ENCODE results near the gene LDHA.
"Not testable (repeated sequence)": the region's sequence is repeated elsewhere in the genome, so short reads cannot be mapped to it uniquely, and the experiment has no call there.

LDHA gene

DNA sequence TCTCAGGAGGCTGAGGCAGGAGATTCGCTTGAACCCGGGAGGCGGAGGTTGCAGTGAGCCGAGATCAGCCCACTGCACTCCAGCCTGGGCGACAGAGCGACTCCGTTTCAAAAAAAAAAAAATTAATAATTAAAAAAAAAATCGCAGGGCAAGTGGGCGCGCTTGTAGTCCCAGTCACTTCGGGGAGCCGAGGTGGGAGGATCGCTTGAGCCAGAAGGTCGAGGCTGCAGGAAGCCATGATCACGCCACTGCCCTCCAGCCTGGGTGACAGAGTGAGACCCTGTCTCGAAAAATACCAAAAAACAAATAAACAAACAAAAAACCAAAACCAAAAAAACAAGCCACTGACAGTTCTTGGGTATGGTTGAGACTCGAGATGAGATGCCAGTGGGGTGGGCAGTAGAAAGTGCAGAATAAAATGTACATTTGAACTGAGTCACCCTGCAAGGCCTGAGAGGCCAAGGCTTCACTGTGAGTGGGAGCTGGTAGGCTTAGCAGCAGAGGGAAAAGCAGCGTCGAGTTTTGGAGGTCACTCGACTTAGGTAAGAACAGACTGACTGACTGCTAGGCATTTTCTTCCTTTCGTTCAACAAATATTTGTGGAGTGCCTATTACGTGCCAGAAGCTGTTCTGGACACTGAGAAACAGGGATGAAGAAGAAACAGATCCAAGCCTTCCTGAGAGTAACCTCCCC lies 635 bp upstream of the LDHA start:
- in situ Hi-C loops (cut with MboI; ENCODE audit: low sequenced_read_pairs), result no loop called here

DNA sequence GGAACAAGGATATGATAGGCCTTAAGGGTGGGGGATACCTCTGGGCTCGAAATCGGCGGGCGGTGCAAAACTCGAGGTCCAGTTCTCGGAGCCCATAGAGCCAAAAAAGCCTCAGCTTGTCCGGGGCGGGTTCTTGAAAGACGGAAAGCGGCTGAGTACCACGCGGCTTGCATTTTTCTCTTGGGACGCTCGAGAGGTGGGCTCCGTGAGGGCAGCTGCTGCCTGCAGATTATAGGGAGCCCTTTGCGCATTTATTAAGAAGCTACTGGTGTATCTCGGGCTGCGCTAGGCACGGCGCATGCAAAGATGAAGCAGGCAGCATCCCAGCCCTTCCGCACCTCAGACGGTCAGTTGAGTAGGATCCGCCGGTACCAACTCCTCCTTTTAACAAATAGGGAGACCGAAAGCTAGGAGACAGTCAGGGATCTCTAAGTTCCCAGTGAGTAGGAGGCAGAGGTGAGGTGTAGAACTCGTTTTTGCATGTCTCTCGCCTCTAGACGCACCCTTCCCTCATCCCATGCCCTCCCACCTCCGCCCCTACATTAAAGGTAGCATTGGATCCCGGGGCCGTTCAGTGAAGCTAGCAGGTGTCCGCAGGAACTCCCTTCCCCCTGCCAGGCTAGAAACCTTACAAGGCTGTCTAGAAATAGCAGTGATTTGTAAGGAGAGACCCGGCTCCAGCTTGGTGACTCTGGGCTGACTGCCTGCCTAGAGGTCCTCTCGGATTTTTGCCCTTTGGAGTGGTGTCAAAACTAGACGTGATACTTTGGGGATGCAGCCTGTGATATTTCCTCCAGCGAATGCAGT lies 768 bp downstream of the LDHA start:
- in situ Hi-C loops (cut with MboI; ENCODE audit: low sequenced_read_pairs), result no loop called here

DNA sequence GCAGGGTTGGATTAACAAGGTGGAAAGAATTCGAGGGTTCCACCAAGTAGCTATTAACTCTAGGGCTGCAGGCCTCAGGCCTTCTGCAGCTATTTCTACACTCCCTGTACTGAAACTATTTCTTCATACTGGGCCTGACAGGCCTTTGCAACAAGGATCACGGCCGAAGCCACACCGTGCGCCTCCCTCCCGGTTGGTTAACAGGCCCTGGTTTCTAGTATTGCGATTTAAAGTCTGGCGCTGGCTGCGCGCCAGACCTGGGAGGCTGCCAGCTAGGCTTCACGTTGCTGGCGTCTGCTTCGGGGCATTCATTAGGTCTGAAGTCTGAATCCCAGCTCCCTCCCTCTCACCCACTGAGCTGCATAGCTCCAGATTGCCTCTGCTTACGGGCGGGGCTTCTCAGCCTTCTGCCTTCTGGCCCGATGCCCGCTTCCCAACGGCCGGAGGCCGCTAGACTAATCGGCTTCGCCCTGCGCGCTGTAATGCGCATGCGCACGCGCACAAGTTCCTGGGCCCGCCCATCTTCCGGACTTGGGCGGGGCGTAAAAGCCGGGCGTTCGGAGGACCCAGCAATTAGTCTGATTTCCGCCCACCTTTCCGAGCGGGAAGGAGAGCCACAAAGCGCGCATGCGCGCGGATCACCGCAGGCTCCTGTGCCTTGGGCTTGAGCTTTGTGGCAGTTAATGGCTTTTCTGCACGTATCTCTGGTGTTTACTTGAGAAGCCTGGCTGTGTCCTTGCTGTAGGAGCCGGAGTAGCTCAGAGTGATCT lies 1.6 kb downstream of the LDHA start:
- in situ Hi-C loops (cut with MboI; ENCODE audit: low sequenced_read_pairs), result no loop called here

DNA sequence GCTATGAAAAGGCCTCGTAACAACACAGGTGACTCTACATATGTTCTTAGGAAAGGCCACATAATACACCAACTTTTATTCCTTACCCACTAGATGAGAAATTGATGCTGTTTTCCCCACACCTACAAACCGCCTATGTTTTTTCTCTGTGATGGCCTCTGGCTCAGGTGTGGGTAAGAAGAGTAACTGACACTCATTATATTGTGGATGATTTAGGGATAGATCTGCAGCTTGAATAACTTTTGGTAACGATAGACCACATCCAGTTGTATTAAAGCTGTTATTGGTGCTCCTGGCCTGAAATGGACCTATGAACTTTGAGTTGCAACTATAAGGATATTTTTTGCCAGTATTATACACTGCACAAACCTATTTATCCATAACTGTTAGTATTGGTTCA lies 3.6 kb downstream of the LDHA start:
- in situ Hi-C loops (cut with MboI; ENCODE audit: low sequenced_read_pairs), result no loop called here

DNA sequence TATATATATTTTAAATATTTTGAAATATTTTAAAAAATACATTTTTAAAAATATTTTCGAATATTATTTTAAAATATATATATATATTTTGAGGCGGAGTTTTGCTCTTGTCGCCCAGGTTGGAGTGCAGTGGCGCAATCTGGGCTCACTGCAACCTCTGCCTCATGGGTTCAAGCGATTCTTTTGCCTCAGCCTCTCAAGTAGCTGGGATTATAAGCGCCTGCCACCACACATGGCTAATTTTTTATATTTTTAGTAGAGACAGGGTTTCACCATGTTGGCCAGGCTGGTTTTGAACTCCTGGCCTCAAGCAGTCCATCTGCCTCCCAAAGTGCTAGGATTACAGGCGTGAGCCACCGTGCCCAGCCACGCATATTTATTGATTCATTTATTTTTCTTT lies 6.7 kb downstream of the LDHA start:
- in situ Hi-C loops (cut with MboI; ENCODE audit: low sequenced_read_pairs), result not testable (repeated sequence)

DNA sequence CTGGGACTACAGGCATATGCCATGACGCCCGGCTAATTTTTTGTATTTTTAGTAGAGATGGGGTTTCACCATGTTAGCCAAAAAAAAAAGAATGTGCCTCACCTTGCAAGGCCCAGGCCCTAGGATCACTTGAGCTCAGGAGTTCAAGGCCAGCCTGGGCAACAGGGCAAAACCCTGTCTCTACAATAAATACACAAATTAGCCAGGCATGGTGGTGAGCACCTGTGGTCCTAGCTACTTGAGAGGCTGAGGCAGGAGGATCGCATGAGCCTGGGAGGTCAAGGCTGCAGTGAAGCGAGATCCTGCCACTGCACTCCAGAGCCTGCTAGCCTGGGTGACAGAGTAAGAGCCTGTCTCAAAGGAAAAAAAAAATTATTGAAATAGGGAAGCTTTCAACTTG lies 9.7 kb downstream of the LDHA start:
- in situ Hi-C loops (cut with MboI; ENCODE audit: low sequenced_read_pairs), result no loop called here

DNA sequence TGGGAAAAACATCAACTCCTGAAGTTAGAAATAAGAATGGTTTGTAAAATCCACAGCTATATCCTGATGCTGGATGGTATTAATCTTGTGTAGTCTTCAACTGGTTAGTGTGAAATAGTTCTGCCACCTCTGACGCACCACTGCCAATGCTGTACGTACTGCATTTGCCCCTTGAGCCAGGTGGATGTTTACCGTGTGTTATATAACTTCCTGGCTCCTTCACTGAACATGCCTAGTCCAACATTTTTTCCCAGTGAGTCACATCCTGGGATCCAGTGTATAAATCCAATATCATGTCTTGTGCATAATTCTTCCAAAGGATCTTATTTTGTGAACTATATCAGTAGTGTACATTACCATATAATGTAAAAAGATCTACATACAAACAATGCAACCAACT lies 13.0 kb downstream of the LDHA start:
- in situ Hi-C loops (cut with MboI; ENCODE audit: low sequenced_read_pairs), result not testable (repeated sequence)

DNA sequence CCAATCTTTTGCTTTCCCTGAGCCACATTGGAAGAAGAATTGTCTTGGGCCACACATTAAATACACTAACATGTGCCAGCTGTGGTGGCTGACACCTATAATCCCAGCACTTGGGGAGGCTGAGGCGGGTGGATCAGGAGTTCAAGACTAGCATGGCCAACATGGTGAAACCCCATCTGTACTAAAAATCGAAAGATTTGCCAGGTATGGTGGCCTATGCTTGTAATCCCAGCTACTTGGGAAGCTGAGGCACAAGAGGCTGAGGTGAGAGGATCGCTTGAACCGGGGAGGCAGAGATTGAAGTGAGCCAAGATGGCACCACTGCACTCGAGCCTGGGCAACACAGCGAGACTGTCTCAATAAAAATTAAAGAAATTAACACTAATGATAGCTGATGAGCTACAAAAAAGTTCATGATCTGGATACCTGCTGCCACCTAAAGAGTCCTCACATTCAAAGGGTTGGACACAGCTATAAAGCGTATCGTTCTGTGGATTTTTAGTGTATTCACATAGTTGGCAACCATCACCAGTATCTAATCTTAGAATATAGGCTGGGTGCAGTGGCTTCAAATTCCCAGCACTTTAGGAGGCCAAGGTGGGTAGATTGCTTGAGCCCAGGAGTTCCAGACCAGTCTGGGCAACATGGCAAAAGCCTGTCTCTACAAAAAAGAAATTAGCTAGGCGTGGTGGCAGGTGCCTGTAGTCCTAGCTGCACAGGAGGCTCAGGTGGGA lies 14.4 kb downstream of the LDHA start:
- in situ Hi-C loops (cut with MboI; ENCODE audit: low sequenced_read_pairs), result no loop called here

DNA sequence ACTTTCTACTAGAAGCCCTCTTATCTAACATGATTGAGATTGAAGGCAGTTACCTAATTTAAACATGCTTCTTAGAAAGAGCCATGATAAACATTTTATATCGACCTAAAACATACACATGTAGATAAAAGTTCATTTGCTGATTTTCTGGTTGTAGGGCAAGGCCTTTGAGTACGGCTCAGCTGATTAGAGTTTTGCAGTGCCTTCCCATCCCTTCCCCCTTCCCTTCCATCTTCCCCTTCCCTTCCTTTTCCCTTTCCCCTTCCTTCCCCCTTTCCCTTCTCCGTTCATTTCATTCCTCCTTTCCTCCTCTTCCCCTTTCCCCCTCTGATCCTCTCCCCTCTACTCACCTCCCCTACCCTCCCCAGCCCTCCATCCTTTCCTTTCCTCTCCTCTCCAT lies 22.1 kb downstream of the LDHA start:
- in situ Hi-C loops (cut with MboI; ENCODE audit: low sequenced_read_pairs), result no loop called here

DNA sequence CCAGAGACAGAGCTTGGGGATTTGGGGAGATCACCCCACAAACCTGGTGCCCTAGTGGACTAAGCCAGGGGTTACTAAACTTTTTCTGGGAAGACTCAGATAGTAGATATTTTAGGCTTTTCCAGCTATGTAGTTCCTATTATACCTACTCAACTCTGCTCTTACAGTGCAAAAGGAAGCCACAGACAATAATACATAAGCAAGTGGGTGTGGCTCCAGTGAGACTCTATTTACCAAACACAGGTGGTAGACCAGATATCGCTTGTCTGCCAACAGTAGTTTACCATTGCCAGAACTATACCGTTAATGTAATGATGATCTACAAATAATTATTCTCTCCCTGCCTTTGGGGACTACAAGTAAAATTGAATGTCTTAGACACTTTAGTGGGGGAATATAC lies 24.7 kb downstream of the LDHA start:
- in situ Hi-C loops (cut with MboI; ENCODE audit: low sequenced_read_pairs), result no loop called here

DNA sequence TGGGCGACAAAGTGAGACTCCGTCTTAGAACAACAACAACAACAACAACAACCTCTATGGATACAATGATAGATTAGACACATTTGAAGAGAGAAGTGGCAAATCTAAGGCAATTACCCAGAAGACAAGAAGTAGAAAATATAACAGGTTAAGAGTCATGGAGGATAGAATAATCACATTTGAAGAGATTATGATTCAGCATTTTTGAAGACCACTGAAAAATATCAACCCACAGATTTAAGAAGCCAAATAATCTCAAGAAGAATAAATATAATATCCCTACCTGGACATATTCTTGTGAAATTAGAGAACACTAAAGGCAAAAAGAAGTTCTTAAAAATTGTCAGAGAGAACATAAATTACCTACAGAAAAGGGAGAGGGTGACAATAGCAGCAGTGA lies 25.7 kb downstream of the LDHA start:
- in situ Hi-C loops (cut with MboI; ENCODE audit: low sequenced_read_pairs), result no loop called here

DNA sequence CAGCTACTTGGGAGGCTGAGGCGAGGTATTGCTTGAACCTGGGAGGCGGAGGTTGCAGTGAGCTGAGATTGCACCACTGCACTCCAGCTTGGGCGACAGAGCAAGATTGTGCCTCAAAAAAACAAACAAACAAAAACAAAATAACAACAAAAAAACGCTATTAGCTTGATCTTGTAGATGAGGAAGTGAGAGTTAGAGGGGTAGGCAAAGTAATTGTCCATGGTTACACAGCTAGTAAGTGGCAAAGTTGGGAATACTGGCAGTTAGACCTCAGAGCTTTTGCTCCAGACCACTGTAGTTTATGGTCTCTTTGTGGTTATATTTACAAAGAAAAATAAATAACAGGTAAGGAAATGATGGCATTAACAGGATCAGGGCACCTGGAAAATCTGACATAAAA lies 32.9 kb downstream of the LDHA start:
- in situ Hi-C loops (cut with MboI; ENCODE audit: low sequenced_read_pairs), result no loop called here

DNA sequence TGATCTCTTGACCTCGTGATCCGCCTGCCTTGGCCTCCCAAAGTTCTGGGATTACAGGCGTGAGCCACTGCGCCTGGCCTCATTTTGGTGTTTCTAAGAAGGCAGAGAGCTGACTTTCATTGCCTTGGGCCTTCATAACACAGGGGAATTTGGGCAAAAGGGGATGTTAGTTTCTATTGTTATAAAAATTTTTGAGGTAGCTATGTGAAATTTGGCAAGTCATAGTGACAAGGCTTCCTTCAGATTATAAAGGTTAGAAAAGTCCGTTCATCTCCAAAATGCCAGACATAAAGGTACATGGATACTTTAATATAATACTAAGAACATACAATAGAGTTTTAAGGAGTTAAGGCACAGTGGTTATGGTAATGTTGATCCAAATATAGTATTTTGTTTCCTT lies 35.0 kb downstream of the LDHA start:
- in situ Hi-C loops (cut with MboI; ENCODE audit: low sequenced_read_pairs), result no loop called here

DNA sequence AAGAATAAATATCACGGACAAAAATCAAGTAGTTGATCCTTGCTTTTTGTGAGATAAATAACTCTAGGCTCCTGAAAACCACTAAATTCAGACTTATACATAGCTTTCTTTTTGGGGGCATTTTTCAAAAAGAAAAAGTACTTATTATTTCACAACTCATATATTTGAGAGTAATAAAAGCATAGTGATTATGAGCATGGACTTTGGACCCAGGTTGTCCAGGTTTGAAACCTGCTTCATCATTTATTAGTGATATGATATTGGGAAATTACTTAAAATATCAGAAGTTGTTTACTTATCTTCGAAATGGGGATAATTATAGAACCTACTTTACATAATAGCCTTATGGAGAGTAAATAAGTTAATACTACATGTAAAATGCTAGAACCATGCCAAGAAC lies 44.3 kb downstream of the LDHA start:
- in situ Hi-C loops (cut with MboI; ENCODE audit: low sequenced_read_pairs), result no loop called here

DNA sequence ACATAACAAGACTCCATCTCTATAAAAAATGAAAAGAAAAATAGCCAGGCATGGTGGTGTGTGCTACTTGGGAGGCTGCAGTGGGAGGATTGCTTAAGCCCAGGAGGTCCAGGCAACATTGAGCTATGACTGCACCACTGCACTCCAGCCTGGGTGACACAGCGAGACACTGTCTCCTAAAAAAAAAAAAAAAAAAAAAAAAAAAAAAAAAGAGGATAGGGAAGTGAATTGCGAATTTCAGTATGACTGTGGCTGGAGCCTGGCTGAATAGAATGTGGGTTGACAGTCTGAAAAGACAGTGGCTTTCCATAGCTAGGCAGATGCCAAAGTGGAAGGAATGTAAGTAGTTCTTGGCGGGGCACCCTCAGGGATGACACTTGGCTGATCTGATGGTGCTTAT lies 54.9 kb downstream of the LDHA start:
- in situ Hi-C loops (cut with MboI; ENCODE audit: low sequenced_read_pairs), result no loop called here

DNA sequence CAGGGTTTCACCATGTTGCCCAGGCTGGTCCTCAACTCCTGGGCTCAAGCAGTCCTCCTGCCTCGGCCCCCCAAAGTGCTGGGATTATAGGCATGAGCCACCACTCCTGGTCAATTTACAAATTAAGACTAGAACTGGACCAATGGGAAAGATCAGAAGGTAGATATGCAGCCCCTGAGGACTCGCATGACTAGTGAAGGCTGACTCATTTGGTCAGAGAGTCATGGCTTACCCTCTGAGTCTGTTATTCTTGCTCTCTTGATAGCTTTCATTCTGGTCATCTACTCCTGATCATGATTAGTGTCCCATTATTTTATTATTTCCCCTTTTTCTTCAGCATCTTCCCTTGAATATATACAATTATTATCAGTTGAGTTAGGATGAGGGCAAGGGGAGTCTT lies 58.6 kb downstream of the LDHA start:
- in situ Hi-C loops (cut with MboI; ENCODE audit: low sequenced_read_pairs), result no loop called here

DNA sequence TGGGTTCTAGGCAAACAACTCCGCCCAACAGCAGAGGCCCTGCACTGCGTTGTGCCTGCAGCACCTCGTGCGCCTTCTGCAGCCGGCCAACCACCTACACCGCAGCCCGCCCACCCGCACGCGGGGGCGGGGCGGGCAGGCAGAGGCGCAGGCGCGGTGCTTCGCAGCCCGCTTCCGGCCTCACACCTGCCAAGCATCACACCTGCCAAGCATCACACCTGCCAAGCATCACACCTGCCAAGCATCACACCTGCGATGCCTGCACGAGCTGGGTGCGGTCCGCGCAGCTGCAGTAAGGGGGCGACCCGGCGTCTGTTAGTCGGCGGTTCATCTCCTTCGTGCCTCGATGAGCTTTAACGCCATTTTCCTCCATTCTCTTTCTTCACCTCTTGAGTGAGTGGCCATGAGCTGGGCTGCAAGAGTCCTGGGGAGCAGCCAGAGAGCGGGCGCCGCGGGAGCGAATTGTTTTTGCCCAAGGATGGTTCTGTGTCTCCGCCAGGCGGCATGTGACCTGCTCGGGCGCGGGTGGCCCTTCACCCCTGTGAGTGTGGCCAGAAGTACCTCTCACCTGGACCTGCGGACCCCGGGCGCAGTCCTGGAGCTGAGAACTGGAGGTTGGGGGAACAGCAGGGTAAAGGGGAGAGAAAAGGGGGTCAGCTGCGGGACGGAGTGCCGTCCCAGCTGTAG lies 61.5 kb downstream of the LDHA start, which contains the start of gene LDHAL6A:
Gene LDHAL6A, plus strand, starts transcription at position 171 of the 687 bp plus-strand sequence. CDS start 825 bp downstream, outside the sequence.
- in situ Hi-C loops (cut with MboI; ENCODE audit: low sequenced_read_pairs), result no loop called here

DNA sequence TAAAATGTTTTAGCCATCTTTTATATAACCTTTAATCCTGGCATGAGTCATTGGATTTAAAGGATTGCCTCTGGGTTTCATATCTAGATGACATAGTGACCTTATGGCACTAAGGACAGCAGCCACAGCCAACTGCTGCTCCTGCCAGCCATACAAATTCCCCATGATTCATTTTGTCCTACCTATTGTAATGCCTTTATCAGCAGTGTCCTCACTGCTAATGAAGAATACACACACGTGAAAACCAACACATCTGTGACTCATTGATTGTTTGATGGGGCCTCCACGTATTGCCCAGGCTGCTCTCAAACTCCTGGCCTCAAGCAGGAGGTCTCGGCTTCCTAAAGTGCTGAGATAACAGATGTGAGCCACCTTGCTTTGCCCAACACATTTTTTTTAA lies 63.1 kb downstream of the LDHA start:
- in situ Hi-C loops (cut with MboI; ENCODE audit: low sequenced_read_pairs), result no loop called here
